Right lobe of liver (tissue), 4 donors: ENCODE data around the gene CAMK2B.

Source experiments
- POLR2A ChIP-seq: fragments of 450-650 bp; IDR thresholded peaks from one replicate; pipeline ENCODE4 v1.6.1; 2017; ENCODE audit warnings: antibody characterized with exemption, mild to moderate bottlenecking
- TF ChIP-seq, protein P1 (sequence below), 4 donors: fragments of 200-600 bp in 3 of 4; fragments of 450-650 bp in 1 of 4; IDR thresholded peaks; one replicate each; pipeline versions ENCODE4 v1.5.1 to v1.8.0; 2016 to 2022; ENCODE audit warnings: antibody characterized with exemption in 4 of 4, mild to moderate bottlenecking in 2 of 4
- donor health status: DM: no; HTN: no; CAD: no.
- donor health status: DM: no; HTN: no; CAD: no.
- donor health status: DM: no; HTN: yes; CAD: no.

DNA sequence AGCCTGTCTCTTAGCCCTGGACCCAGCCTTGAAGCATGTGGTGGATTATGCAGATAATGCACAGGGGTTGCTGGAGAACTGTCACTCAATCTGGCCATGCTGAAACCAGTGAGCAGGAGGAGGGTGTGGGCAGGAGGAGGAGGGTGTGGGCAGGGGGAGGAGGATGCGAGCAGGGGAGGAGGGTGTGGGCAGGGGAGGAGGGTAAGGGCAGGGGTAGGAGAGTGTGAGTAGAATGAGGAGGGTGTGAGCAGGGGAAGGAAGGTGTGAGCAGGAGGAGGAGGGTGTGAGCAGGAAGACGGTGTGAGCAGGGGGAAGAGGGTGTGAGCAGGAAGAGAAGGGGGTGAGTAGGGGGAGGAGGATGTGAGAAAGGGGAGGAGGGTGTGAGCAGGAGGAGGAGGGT is 18.8 kb downstream of the CAMK2B start:
- TF ChIP-seq, protein P1, sequence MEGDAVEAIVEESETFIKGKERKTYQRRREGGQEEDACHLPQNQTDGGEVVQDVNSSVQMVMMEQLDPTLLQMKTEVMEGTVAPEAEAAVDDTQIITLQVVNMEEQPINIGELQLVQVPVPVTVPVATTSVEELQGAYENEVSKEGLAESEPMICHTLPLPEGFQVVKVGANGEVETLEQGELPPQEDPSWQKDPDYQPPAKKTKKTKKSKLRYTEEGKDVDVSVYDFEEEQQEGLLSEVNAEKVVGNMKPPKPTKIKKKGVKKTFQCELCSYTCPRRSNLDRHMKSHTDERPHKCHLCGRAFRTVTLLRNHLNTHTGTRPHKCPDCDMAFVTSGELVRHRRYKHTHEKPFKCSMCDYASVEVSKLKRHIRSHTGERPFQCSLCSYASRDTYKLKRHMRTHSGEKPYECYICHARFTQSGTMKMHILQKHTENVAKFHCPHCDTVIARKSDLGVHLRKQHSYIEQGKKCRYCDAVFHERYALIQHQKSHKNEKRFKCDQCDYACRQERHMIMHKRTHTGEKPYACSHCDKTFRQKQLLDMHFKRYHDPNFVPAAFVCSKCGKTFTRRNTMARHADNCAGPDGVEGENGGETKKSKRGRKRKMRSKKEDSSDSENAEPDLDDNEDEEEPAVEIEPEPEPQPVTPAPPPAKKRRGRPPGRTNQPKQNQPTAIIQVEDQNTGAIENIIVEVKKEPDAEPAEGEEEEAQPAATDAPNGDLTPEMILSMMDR (IDR thresholded peaks at IDR 0.05), result no peak
- TF ChIP-seq POLR2A, result no peak
